Measurements from ENCODE around the gene TMED10.

GRCh38 chr14:75214558-75214957, 38.1 kb upstream of the TMED10 start:
- no peak for TF ChIP-seq FOXP2 (optimal IDR thresholded peaks at IDR 0.05; ENCODE audit: borderline replicate concordance, extremely low read depth, extremely low read length, insufficient read depth)
- no peak for TF ChIP-seq POLR2AphosphoS5 (IDR thresholded peaks at IDR 0.05; ENCODE audit: low read depth, low read length)
- no peak for TF ChIP-seq TAF1 (IDR thresholded peaks at IDR 0.05; ENCODE audit: borderline replicate concordance, insufficient read depth, low read length)
